HepG2 (cell line): ENCODE measurements around the gene KXD1.

Experiments
- ATF7-NPFF ChIP-seq: sonication (generic); formaldehyde crosslinking; IDR thresholded peaks from 2 replicates; pipeline ENCODE4 v1.8.1; 2023; ENCODE audit warnings: mild to moderate bottlenecking, low read depth, missing genetic modification reagents, moderate library complexity
- ELF4 ChIP-seq: sonication (generic); formaldehyde crosslinking; IDR thresholded peaks from 2 replicates; pipeline ENCODE4 v1.5.0; 2020; ENCODE audit warnings: missing genetic modification reagents, mild to moderate bottlenecking, moderate library complexity, borderline replicate concordance
- GABPA ChIP-seq, 2 experiments: IDR thresholded peaks; 2 replicates each; pipeline ENCODE4 v1.6.1; 2011 to 2016; ENCODE audit warnings: low read depth in 2 of 2, low read length in 1 of 2, missing biosample characterization in 1 of 2, missing genetic modification characterization in 1 of 2
- NFE2 ChIP-seq: sonication (generic); formaldehyde crosslinking; IDR thresholded peaks from 2 replicates; pipeline ENCODE4 v1.4.0; 2020; ENCODE audit warnings: missing genetic modification reagents
- TARDBP ChIP-seq: sonication (generic); formaldehyde crosslinking; IDR thresholded peaks from 2 replicates; pipeline ENCODE4 v1.8.0; 2022; ENCODE audit warnings: mild to moderate bottlenecking, missing genetic modification reagents
- ZBTB21 ChIP-seq: sonication (generic); formaldehyde crosslinking; IDR thresholded peaks from 2 replicates; pipeline ENCODE4 v1.4.0; 2020; ENCODE audit warnings: missing genetic modification reagents
- ZBTB8A ChIP-seq: sonication (generic); formaldehyde crosslinking; IDR thresholded peaks from 2 replicates; pipeline ENCODE4 v1.4.0; 2020; ENCODE audit warnings: mild to moderate bottlenecking, low read depth, missing genetic modification reagents, borderline replicate concordance
- ZNF777 ChIP-seq: sonication (generic); formaldehyde crosslinking; IDR thresholded peaks from 2 replicates; pipeline ENCODE4 v1.4.0; 2020; ENCODE audit warnings: missing genetic modification reagents
- TF ChIP-seq, protein P1 (sequence below): IDR thresholded peaks from 2 replicates; pipeline ENCODE4 v1.6.1; 2012; ENCODE audit warnings: inconsistent platforms
- TF ChIP-seq, protein P2 (sequence below): sonication (generic); formaldehyde crosslinking; IDR thresholded peaks from 2 replicates; pipeline ENCODE4 v1.4.0; 2020; ENCODE audit warnings: missing genetic modification reagents

DNA sequence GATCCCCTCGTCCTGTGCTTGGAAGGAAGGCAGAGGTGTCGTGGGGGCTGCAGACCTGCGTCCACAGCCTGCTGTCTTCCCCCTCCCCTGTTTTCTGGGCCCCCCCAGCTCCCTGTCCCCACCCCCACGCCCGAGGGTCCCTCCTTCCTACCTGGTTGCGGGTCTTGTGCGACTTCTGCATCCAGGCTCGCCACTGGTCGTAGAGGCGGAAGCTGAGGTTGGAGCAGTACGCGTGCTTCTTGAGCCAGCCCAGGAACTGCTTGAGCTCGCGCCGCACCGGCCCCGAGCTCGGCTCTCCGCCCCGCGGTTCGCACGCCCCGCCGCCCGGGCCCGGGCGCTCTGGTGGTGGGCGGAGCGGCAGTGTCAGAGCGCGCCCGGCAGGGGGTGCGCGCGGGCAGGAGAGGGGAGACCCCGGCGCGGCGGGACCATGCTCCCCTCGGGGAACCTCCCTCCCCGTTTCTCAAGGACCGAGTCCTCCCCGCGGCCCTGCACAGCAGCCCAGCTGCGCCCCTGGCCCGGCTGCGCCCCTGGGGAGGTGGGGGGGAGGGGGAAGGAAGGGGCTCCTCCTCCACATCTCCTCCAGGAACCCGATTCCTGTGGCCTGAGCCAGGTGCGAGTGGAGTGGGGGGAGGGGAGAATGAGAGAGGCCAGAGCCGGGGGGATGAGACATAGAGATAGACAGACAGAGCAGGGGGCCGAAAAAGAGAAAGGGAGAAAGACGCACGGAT is 36.6 kb downstream of the KXD1 start:
- TF ChIP-seq ZNF777 (CRISPR knock-in tag) (no peak), ZBTB8A (CRISPR knock-in tag) (no peak), NFE2 (no peak), ELF4 (CRISPR knock-in tag) (no peak), ATF7-NPFF (CRISPR knock-in tag) (no peak), TARDBP (no peak), GABPA (IDR thresholded peaks at IDR 0.05; ENCODE audit: low read depth, low read length) (no peak), GABPA (CRISPR knock-in tag; IDR thresholded peaks at IDR 0.05; ENCODE audit: low read depth) (no peak), ZBTB21 (CRISPR knock-in tag) (no peak)
- TF ChIP-seq, protein P1, sequence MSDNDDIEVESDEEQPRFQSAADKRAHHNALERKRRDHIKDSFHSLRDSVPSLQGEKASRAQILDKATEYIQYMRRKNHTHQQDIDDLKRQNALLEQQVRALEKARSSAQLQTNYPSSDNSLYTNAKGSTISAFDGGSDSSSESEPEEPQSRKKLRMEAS = no peak
- TF ChIP-seq, protein P2, sequence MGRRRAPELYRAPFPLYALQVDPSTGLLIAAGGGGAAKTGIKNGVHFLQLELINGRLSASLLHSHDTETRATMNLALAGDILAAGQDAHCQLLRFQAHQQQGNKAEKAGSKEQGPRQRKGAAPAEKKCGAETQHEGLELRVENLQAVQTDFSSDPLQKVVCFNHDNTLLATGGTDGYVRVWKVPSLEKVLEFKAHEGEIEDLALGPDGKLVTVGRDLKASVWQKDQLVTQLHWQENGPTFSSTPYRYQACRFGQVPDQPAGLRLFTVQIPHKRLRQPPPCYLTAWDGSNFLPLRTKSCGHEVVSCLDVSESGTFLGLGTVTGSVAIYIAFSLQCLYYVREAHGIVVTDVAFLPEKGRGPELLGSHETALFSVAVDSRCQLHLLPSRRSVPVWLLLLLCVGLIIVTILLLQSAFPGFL = no peak
